Hippocampal formation (tissue), 2 donors: ENCODE measurements around the gene SMURF1.
"Not testable (repeated sequence)": the region's sequence is repeated elsewhere in the genome, so short reads cannot be mapped to it uniquely, and the experiment has no call there.

Experiments
- DNase-seq, 2 donors: peaks; one replicate each; lab custom pipeline; 2025; lab: John Stamatoyannopoulos, UW

The SMURF1 gene

GRCh38 chr7:99121496-99122021 lies 22.3 kb downstream of the SMURF1 start:
- DNase-seq = no peak

- no peak for DNase-seq
Measured at GRCh38 chr7:99120916-99121315, 23.0 kb downstream of the SMURF1 start.

- peak in 1 of 2 donors; percentile 53 for DNase-seq
Measured at GRCh38 chr7:99120501-99120900, 23.4 kb downstream of the SMURF1 start.

- DNase-seq = no peak
Measured at GRCh38 chr7:99118077-99118476, 25.8 kb downstream of the SMURF1 start.

- DNase-seq = no peak
Measured at GRCh38 chr7:99116144-99116543, 27.8 kb downstream of the SMURF1 start.

- no peak for DNase-seq
Measured at GRCh38 chr7:99115379-99115778, 28.5 kb downstream of the SMURF1 start.

- DNase-seq = no peak
Measured at GRCh38 chr7:99112979-99113378, 30.9 kb downstream of the SMURF1 start.

- no peak for DNase-seq
Measured at GRCh38 chr7:99112097-99112496, 31.8 kb downstream of the SMURF1 start.

GRCh38 chr7:99111591-99111990 lies 32.3 kb downstream of the SMURF1 start:
- no peak for DNase-seq

GRCh38 chr7:99109108-99110051 lies 34.5 kb downstream of the SMURF1 start:
- DNase-seq = peak in 1 of 2 donors; percentile 79

- no peak for DNase-seq
Measured at GRCh38 chr7:99108613-99109012, 35.3 kb downstream of the SMURF1 start.

- no peak for DNase-seq
Measured at GRCh38 chr7:99106821-99107241, 37.1 kb downstream of the SMURF1 start.

- DNase-seq = no peak
Measured at GRCh38 chr7:99106411-99106810, 37.5 kb downstream of the SMURF1 start.

- DNase-seq = no peak
Measured at GRCh38 chr7:99105756-99106155, 38.2 kb downstream of the SMURF1 start.

GRCh38 chr7:99104631-99105030 lies 39.3 kb downstream of the SMURF1 start:
- DNase-seq = no peak

- DNase-seq = not testable (repeated sequence)
Measured at GRCh38 chr7:99103836-99104235, 40.1 kb downstream of the SMURF1 start.

- no peak for DNase-seq
Measured at GRCh38 chr7:99102809-99103690, 40.9 kb downstream of the SMURF1 start.

- DNase-seq = no peak
Measured at GRCh38 chr7:99102361-99102760, 41.5 kb downstream of the SMURF1 start.

GRCh38 chr7:99101516-99101915 lies 42.4 kb downstream of the SMURF1 start:
- not testable (repeated sequence) for DNase-seq

GRCh38 chr7:99099499-99100077 lies 44.3 kb downstream of the SMURF1 start:
- DNase-seq = no peak

- DNase-seq = no peak
Measured at GRCh38 chr7:99098824-99099498, 44.9 kb downstream of the SMURF1 start.
